Measurements from ENCODE around the gene TAOK2. TPM values are rescaled to one million over a fixed set of nuclear protein-coding genes. Genes with fewer than 3 reads are reported as not detected.

Gene TAOK2
- total RNA-seq, 1 experiment from 2014 or later: 99.4 TPM

- BruUV-seq (replicated peaks): no TSS peak
- Histone ChIP-seq H3K27ac (ENCODE audit: low read length) (no peak overlapping the region), H3K4me1 (ENCODE audit: control insufficient read depth, insufficient read depth, low read length) (peaks cover 7% of the 10 kb centered on the region), H3K27me3 (ENCODE audit: control insufficient read depth, insufficient read depth, low read length) (no peaks in the 10 kb centered on the region), H3K4me3 (ENCODE audit: low read depth in 2 of 2, low read length in 2 of 2) (no peak overlapping the region), H3K9me3 (ENCODE audit: control insufficient read depth, insufficient read depth, low read depth, low read length) (no peaks in the 10 kb centered on the region), H3K36me3 (ENCODE audit: control insufficient read depth, insufficient read depth, low read length) (peaks cover 2% of the 10 kb centered on the region)
- no peak for DNase-seq (ENCODE audit: low read depth, low spot score)
- intact Hi-C loops (cut with micrococcal nuclease; ENCODE audit: unreplicated experiment) (no loop called here), in situ Hi-C loops (cut with HindIII; ENCODE audit: low pct_unique_long_range_greater_than_20kb, low sequenced_read_pairs) (no loop called here)
- ChIA-PET CTCF (no interaction called here), POLR2A (interaction anchor here (0.6 kb wide), 1 partner anchor 101 kb away, joined by 3 read pairs; the partner anchor contains the start of gene SEZ6L2)
- no peak for ATAC-seq
- TF ChIP-seq, protein P1, sequence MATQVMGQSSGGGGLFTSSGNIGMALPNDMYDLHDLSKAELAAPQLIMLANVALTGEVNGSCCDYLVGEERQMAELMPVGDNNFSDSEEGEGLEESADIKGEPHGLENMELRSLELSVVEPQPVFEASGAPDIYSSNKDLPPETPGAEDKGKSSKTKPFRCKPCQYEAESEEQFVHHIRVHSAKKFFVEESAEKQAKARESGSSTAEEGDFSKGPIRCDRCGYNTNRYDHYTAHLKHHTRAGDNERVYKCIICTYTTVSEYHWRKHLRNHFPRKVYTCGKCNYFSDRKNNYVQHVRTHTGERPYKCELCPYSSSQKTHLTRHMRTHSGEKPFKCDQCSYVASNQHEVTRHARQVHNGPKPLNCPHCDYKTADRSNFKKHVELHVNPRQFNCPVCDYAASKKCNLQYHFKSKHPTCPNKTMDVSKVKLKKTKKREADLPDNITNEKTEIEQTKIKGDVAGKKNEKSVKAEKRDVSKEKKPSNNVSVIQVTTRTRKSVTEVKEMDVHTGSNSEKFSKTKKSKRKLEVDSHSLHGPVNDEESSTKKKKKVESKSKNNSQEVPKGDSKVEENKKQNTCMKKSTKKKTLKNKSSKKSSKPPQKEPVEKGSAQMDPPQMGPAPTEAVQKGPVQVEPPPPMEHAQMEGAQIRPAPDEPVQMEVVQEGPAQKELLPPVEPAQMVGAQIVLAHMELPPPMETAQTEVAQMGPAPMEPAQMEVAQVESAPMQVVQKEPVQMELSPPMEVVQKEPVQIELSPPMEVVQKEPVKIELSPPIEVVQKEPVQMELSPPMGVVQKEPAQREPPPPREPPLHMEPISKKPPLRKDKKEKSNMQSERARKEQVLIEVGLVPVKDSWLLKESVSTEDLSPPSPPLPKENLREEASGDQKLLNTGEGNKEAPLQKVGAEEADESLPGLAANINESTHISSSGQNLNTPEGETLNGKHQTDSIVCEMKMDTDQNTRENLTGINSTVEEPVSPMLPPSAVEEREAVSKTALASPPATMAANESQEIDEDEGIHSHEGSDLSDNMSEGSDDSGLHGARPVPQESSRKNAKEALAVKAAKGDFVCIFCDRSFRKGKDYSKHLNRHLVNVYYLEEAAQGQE (IDR thresholded peaks at IDR 0.05; ENCODE audit: insufficient read depth in 1 of 2, low read depth in 2 of 2, low read length in 1 of 2): no peak
- TF ChIP-seq POLR2AphosphoS5 (IDR thresholded peaks at IDR 0.05; ENCODE audit: low read depth, low read length): no peak
- TF ChIP-seq, protein P2, sequence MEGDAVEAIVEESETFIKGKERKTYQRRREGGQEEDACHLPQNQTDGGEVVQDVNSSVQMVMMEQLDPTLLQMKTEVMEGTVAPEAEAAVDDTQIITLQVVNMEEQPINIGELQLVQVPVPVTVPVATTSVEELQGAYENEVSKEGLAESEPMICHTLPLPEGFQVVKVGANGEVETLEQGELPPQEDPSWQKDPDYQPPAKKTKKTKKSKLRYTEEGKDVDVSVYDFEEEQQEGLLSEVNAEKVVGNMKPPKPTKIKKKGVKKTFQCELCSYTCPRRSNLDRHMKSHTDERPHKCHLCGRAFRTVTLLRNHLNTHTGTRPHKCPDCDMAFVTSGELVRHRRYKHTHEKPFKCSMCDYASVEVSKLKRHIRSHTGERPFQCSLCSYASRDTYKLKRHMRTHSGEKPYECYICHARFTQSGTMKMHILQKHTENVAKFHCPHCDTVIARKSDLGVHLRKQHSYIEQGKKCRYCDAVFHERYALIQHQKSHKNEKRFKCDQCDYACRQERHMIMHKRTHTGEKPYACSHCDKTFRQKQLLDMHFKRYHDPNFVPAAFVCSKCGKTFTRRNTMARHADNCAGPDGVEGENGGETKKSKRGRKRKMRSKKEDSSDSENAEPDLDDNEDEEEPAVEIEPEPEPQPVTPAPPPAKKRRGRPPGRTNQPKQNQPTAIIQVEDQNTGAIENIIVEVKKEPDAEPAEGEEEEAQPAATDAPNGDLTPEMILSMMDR (IDR thresholded peaks at IDR 0.05): no peak
- no peak for TF ChIP-seq SIN3A (IDR thresholded peaks at IDR 0.05; ENCODE audit: borderline replicate concordance, insufficient read depth, low read depth, low read length)
- TF ChIP-seq TCF7L2 (IDR thresholded peaks at IDR 0.05; ENCODE audit: low read depth, low read length): no peak
These were observed 27.3 kb downstream of the TAOK2 start for GRCh38 chr16:30000735-30001631.

DNA sequence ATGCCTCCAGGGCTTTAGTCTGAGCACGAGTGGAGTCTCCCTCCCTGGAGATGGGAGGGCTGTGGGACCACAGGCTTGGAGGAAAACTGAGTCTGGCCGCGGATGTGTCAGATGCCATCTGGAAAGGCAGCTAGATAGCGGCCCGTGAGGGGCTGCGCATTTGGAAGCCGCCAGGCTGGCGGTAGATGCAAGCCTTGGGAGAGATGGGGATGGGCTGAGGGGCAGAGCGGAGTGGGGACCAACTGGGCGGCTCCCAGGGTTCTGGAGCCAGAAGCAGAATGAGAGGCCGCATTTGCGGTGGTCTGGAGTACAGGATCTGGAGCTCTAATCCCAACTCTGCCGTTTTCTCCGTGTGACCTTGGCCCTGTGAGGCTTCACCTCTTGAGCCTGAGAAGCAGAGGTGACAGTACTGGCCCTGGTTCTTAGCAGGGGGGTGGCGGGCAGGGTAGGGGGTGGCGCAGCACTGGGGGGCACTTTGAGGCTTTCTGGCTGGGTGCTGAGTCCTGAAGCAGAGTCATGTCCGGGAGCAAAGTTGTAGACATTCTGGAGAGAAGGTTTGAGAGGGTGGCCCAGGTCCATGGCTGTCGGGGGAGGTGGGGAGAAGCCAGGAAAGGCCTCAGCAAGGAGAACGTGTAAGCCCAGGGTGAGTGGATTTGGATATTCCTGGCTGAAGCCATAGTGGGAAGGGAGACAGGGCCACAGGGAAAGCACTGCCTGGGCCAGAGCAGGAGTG, 29.1 kb downstream of the TAOK2 start:
- in situ Hi-C loops (cut with HindIII; ENCODE audit: low pct_unique_long_range_greater_than_20kb, low sequenced_read_pairs) (no loop called here), intact Hi-C loops (cut with micrococcal nuclease; ENCODE audit: unreplicated experiment) (no loop called here)
- Histone ChIP-seq H3K27ac (ENCODE audit: low read length) (no peak overlapping the region), H3K9me3 (ENCODE audit: control insufficient read depth, insufficient read depth, low read depth, low read length) (no peaks in the 10 kb centered on the region), H3K27me3 (ENCODE audit: control insufficient read depth, insufficient read depth, low read length) (no peaks in the 10 kb centered on the region), H3K36me3 (ENCODE audit: control insufficient read depth, insufficient read depth, low read length) (no peaks in the 10 kb centered on the region; the same call in 1 of the 2 replicates), H3K4me3 (ENCODE audit: low read depth in 2 of 2, low read length in 2 of 2) (no peak overlapping the region), H3K4me1 (ENCODE audit: control insufficient read depth, insufficient read depth, low read length) (0 out of 2 replicates have a peak, but pooled peaks cover 3% of the 10 kb centered on the region)
- ATAC-seq (no peak), DNase-seq (ENCODE audit: low read depth, low spot score) (no peak)
- POLR2A ChIA-PET: no interaction called here
- BruUV-seq (replicated peaks): no TSS peak
- CTCF ChIA-PET: no interaction called here
- TF ChIP-seq POLR2AphosphoS5 (IDR thresholded peaks at IDR 0.05; ENCODE audit: low read depth, low read length) (no peak), SIN3A (IDR thresholded peaks at IDR 0.05; ENCODE audit: borderline replicate concordance, insufficient read depth, low read depth, low read length) (no peak)
- TF ChIP-seq, protein P1 (IDR thresholded peaks at IDR 0.05; ENCODE audit: insufficient read depth in 1 of 2, low read depth in 2 of 2, low read length in 1 of 2): no peak

Measured in Panc1 (cell line).